CD4-positive, alpha-beta T cell treated with Interleukin-15 for 1 hour (primary cell): ENCODE results near the gene GCSAML.
"Not testable (repeated sequence)": the region's sequence is repeated elsewhere in the genome, so short reads cannot be mapped to it uniquely, and the experiment has no call there.

Source experiments
- DNase-seq: peaks from one replicate; pipeline ENCODE4 v3.0.0-alpha.2; 2020

Gene GCSAML

DNA sequence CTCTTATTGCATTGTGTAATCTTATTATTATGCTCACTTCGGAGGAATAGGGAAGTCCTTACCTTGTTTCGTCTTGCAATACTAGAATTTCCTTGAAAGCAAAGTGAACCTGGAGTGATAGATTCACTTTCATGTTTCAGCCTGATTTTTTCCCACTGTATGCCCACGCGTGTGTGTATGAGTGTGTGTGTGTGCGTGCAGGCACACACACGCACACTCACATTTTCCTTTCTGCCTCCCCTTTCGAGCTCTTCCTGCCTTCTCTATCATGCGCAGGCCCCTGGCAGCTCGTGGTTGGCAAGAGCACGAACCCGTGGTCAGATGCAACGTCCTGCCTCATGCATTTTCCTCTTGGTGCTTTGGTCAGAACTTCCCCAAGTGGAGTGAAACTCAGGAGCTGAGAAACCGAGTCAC lies at the start of gene GCSAML:
Gene GCSAML, plus strand, starts transcription at position 366 of the 414 bp plus-strand sequence. CDS start 58 bp downstream, outside the sequence.
- DNase-seq, result no peak

DNA sequence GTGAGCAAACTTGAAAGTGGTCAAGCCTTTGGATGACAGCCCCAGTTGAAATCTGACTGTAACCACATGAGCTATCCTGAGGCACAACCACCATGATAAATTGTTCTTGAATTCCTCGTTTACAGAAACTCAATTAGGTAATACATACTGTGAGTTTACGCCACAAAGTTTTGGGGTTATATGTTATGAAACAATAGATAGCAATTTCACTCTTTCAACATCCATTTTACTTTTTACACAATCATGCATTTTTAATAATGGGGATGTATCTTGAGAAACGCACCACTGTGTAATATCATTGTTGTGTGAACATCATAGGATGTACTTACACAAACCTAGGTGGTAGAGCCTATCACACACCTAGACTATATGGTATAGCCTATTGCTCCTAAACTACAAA lies 48.1 kb upstream of the GCSAML start:
- no peak for DNase-seq

DNA sequence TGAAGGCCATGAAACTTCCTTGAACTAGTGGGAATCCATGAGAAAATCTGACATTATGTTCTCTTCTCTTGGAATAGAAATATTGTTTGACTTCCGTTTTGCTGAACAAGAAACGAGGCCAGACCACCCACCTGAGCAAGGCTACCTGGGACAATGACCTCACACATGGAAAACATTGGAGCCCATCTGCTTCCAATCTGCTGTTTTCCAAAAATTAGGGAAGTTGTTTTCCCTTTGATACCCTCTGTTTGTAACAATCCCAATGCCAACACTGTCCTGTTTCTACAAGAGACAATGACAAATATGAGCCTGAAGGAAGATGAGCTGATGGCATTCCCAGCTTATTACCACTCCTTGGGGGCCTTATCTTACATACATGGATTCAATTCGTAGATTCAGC lies 42.1 kb upstream of the GCSAML start:
- no peak for DNase-seq

DNA sequence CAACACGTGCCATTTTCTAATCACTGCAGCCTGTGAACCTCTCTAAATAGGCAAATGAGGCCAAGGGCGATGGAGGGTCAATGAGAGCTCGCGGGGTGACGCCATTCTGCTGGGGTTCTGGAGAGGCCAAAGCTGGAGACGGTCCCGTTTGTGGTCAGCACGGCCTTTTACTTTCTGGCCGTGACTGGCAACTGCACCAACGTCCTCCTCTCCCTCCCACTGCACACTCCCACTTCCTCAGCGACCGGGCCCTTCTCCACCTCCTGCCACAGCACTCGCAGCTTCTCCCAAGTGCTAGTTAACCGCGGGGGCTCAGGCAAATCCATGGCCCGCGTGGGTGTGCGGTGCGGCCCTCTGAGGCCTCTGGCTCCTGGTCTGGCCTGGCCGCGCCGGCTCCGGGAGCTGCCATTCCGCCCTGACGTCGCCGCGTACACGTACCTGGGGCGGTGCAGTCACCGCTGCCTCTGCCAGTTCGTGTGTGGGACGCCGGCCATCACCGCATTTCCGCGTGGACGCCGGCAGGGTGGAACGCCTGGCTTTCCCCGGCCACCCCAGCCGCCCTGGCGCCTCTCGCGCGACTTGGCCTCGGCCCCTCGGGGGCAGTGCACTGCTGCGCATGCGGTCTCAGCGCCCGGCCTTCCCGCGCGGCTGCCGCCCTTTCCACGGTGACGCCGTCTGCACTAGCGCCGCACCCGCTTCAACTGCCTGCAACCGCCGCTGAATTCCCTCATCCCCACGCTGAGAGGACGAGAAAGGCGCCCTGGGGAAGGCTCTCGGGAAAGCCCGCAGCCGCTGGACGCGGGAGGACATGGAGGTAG lies 30.9 kb upstream of the GCSAML start:
- DNase-seq, result peak; percentile 23

DNA sequence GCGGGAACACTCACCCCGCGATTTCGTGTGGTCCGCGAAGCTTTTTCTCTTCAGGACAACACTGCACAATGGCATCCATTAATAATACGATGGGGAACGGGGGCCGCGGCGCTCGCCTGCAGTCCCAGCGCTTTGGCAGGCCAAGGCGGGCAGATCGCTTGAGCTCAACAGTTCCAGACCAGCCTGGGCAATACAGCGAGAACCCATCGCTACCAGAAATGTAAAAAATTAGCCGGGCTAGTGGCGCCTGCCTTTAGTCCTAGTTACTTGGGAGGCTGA lies 30.4 kb upstream of the GCSAML start:
- no peak for DNase-seq

DNA sequence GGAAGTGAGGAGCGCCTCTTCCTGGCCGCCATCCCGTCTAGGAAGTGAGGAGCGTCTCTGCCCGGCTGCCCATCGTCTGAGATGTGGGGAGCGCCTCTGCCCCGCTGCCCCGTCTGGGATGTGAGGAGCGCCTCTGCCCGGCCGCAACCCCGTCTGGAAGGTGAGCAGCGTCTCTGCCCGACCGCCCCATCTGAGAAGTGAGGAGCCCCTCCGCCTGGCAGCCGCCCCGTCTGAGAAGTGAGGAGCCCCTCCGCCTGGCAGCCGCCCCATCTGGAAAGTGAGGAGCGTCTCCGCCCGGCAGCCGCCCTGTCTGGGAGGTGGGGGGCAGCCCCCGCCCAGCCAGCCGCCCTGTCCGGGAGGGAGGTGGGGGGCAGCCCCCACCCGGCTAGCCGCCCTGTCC lies 27.0 kb upstream of the GCSAML start:
- not testable (repeated sequence) for DNase-seq

DNA sequence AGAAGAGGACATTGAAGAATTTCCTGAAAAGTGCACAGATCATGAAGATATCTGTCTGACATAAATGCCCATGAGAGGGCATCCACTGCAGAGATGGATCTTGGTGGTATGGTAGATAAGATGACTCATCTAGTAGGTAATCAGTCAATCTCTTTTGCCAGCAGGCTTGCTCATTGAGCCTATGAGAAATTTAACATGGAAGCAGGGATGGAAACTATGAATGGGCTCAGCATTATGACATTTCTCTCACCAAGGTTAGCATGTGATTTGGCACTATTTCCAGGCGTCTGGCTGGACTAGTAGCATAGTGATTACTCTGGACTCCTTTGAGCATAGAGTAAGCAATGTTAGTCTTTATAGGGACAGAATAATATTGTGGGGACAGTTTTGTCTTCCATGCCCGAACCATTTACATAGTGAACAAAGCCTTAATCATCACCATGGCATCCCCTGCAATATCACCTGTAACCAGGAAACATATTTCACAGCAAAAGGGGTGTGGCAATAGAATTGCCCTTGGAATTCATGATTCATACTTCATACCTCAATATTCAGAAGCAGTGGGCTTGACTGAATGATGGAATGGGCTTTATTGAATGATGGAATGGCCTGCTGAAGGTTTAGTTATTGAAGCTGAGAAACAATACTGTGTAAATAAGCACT lies 20.0 kb upstream of the GCSAML start:
- no peak for DNase-seq

DNA sequence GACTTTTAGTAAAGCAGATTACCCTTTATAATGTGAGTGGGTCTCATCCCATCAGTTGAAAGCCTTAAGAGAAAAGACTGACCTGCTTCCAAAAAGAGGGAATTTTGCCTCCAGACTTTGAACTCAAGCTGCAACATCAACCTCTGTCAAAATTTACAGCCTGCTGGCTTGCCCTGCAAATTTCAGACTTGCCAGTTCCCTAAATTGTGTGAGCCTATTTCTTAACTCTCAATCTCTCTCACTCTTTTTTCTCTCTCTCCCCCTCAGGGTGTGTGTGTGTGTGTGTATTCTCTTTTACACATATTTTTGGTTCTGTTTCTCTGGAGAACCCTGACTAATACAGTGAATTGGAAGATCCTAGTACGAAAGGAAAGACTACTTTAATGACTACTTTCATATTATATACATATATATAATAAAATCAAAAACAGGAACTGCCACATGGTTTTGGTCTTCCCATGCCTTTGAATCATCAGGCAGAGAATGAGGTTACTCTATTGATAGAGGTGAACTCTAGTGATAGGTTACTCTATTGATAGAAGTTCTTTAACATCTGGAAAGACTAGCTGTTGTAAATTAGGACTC lies 19.1 kb upstream of the GCSAML start:
- DNase-seq, result no peak

DNA sequence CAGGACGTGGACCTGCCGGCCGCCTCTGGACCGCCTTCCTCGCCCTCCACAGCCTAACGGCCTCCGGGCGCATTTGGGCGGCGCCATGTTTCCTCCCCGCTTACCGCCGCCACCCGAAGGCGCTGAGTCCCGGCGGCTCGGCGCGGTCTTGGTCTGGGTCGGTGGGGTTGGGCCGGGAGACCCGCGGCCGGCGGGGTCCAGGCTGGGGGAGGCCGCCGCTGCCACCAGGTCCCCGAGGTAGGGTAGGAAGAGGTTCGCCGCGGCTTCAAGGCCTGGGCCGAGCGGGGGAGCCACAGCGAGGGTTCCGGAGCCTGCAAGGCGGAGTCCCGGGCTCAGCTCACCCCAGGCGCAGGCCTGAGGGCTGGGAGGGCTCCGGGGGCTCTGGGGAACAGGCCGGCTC lies 18.1 kb upstream of the GCSAML start:
- no peak for DNase-seq

DNA sequence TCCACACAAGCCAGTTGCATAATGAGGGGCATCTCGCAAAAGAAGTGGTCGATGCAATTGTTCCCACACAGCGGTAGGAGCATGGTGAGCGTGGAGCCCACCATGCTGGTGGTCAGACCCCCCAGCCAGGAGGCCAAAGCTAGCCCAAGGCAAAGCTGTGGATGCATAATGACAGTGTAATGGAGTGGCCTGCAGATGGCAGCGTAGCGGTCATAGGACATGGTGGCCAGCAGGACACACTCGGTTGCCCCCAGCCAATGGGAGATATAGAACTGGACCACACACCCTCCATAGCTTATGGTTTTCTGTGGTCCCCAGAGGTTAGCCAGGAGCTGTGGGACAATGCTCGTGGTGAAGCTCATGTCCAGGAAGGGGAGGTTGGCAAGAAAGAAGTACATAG lies 17.0 kb upstream of the GCSAML start:
- DNase-seq, result no peak

DNA sequence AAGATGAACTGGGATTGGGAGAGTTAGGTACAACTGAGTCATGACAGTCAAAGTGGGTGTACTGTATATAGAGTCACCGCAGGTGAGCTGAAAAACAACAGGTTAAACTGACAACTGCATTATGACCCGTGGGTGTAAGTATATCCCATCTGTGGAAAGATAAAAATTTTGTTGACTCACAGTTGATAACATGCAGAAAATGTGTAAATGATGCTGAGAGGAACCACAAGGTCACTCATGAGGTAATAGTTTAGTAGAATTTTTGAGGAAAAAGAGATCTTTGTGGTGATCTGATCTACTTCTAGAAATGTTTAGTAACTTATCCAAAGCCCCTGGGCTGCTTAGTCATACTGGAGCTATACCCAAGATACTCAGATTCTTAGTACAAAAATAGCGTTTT lies 13.5 kb upstream of the GCSAML start:
- DNase-seq, result no peak

DNA sequence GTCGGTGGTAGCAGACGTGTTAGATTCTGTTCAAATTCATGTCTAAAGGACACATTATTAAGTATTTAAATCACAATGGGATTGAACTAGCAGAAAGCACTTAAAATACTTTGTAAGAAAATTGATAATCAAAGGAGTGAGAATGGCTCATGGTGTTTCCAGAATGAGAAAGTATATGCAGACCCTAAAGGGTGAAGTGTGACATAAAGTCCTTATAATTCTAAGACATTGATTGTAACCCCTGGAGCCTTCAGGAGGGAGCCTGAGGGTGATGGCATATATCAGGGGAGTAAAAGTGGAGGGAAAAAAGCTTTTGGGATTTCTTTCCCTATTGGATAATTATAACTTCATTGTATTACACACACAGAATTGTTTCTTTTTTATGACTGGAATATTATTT lies 12.6 kb upstream of the GCSAML start, which contains the start of gene OR2C3:
Gene OR2C3, minus strand, starts transcription at position 101 of the 400 bp plus-strand sequence. CDS start 3,929 bp downstream, outside the sequence.
- no peak for DNase-seq

DNA sequence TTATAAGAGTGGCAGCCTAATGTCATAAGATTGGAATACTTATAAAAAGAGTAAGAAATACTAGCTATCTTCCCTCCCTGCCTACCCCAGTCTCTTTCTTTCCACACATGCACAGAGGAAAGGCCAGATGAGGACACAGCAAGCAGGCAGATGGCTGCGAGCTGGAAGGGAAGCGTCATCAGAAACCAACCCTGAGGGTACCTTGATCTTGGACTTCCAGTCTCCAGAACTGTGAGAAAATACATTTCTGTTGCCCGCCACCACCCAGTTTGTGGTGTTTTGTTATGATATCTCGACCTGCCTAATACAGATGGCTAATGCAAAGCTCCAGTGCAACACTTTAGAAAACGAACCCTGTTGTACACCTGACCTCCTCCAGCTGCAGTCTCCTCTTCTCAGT lies 10.4 kb upstream of the GCSAML start:
- DNase-seq, result no peak

DNA sequence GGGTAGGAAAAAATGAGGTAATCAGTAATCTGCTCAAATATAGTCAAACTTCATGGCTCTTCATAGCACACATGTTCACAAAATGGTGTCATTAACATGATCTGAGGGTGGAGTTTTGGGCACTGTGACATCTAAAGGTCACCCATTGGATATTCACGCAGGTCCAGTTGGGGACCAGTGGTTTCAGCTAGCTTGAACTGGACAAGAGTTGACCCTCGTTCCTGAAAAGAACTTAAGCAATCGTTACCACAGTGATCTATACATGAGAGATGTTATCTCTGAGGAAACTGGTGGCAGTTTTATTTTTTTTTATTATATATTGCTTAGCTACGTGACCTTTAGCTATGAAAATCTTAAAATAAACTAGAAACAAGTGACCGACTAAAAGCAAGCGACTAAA lies 9.7 kb upstream of the GCSAML start:
- DNase-seq, result no peak

DNA sequence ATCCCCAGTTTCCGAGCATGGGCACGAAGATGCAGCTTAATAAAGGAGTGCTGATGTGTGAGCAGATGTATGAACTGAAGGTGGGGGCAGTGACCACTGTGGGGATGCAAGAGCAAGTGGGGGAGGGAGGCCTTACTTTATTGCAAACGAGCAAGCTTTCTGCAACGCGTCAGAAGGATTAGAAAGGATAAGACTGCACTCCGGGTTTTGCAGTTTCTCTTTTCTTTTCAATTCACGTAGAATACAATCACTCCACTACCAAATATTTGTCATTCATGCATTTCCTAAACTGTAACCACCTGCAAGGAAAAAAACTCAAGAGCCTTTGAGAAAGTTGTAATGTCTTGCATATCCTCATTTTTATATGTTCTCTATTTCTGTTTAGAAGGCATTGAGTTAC lies 8.4 kb upstream of the GCSAML start:
- DNase-seq, result no peak

DNA sequence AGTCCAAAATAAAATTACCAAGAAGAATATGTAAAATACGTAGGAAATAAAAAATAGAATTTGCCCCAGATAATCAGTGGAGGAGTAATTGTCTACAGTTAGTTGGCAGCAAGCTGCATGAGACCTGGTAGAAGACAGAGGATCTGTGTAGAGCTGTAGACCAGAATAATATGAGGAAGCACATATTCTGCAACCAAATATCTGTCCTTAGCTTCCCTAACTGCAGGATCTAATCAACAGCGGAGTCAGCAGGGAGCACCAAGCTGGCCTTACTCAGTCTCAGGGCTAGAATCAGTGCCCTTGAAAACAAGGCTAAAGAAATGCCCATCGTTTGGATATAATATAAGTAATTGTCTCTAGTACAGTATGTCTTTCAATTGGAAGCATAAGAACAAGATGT lies 6.1 kb upstream of the GCSAML start:
- DNase-seq, result no peak

DNA sequence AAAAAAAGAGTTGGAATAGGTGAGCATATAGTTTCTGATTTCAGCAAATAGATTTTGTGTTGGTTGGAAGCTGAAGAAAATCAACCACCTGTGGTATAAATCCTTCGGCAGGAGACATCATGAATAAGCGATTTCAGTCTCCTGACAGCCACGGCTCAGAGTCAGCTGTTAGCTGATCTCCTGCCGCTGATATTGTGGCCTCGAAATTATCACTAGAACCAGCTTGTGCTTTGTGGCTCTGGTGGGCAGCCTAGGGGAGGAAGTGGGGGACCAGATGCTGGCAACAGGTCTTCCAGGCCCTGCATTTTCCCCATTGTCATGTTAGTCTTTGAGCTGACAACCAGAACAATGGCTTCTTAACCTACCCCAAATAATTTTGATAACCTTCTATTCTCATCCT lies 842 bp upstream of the GCSAML start:
- DNase-seq, result peak; percentile 30

DNA sequence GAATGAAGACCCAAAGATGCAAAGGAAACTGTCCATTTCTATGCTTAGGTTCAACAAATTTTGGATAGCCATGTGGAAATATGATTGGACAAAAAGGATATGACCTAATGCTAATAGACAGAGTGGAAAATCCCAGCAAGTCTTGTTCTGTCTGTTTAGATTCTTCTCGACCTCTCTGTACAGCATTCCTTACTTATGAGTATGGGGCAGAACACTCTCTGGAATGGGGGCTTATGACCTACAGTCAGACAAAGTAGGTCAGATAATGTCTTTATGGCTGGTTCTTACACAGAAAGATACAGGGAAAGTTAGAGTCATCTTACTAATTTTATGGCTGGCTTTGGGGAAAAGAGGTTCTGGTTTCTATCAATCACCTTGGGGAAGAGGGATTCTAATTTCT lies 2.8 kb downstream of the GCSAML start:
- no peak for DNase-seq

DNA sequence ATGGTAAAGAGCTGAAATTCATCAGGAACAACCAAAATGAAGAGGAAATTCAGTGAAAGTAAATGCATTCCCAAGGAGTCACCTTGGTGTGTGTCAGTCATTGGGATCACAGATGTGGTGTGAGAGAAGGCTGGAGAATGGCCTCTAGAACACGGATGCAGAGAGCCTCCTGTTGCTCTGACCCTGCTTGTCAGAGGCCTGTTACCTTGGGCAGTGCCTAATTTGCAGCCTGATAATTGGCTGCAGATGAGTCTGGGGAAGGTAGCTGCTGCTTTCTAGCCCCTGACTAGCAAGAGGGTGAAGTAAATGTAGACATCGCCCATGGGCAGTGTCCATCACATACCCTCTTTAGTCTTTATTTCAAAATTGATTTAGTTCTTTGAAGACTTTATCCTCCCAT lies 3.3 kb downstream of the GCSAML start:
- no peak for DNase-seq

DNA sequence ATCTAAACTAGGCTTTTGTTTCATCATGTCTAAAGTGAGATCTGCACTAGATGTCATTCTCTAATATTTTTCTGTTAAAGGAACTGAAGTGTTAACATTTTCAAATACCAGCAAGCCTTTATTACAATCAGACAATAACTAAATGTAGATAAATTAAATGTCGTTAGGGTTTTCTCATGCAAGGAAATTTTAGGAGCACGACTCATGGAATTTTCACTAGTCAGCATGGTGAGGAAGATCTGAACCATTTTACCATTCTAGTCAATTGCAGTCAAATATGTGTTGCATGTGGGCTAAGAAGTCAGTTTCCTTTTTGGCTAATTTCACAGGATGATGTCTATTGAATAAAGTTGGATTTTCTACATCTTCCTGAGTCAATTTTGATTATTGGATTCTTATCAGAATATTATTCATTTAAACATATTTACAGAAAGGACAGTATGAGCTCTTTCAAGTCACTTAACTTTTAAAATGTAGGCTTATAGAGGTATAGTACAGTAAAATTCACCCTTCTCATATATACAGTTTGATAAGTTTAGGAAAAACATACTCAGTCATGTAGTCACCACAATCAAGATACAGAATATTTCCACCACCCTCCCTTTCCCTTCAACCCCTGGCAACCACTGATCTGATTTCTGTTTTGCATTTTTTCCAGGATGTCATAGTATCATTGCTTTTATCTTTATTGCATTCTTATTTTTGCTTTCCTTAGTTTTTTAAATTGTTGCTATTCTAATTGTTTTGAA lies 9.2 kb downstream of the GCSAML start:
- DNase-seq, result no peak

DNA sequence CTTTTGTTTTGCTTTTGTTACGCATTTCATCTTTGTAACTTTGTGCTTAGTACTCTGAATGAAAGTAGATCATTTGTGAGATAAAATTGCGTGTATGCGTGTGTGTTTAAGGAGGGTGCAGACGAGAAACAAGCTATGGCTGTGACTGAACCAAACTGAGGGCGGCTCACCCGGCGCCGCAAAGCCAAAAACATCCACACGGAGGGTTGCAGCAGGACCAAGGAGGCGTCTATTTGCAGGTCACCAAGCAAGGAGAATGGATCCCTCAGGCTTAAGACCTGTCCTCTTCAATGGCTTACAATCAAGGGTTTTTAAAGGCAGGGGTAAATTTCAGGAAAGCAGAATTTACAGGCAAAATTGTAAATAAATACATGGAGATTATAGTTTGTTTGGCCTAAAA lies 12.8 kb downstream of the GCSAML start:
- no peak for DNase-seq

DNA sequence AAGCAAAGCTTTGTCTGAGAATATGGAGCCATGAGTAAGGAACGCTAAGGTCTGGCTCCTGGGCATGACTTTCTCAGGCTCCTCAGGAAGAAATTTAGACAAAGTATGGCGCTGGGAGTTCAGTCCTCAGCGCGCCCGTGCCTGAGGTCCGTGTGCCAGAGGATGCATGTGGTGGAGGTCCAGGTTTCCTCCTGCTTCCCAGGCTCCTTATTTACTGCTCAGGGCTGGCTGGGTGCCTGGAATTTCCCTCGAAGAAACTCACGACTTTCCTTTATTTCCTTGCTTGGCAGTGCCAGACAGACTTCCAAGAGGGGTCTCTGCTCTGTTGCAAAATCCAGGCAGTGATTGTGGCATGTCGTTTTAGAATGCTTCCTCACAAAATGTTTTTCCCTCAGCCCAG lies 13.3 kb downstream of the GCSAML start:
- no peak for DNase-seq

DNA sequence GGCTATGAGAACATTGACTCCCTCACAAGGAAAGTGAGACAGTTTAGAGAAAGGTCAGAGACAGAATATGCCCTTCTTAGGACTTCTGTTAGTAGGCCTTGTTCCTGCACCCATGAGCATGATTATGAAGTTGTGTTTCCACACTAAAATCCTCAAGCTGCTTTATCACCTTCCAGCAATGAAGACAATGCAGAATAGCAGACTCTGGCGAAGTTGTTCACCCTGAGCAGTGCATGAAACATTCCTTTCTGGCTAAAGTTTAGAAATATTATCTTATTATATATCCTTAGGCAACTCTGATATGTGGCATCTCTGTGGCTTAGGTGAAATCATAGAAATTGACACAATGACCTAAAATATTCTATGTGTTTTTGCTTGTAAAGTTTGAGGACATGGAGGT lies 25.3 kb downstream of the GCSAML start:
- DNase-seq, result no peak

DNA sequence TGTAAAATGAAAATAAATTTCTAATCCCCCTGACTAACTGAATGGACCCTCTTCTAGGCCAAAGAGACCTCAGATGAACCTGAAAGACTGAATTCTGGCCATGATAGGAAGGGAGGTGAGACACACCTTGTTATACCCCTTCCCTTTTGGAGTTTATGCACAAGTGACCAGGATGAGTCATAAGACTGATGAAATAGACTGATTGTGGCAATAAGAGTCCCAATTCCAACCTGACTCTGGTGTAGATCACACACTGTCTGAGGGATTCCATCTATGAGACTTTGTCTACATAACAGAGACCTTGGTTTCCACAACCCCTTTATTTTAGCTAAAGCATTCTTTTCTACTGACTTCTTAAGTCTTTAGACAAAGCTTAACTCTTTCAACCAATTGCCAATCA lies 25.7 kb downstream of the GCSAML start:
- no peak for DNase-seq
